Measurements from ENCODE around the gene BPI.

DNA sequence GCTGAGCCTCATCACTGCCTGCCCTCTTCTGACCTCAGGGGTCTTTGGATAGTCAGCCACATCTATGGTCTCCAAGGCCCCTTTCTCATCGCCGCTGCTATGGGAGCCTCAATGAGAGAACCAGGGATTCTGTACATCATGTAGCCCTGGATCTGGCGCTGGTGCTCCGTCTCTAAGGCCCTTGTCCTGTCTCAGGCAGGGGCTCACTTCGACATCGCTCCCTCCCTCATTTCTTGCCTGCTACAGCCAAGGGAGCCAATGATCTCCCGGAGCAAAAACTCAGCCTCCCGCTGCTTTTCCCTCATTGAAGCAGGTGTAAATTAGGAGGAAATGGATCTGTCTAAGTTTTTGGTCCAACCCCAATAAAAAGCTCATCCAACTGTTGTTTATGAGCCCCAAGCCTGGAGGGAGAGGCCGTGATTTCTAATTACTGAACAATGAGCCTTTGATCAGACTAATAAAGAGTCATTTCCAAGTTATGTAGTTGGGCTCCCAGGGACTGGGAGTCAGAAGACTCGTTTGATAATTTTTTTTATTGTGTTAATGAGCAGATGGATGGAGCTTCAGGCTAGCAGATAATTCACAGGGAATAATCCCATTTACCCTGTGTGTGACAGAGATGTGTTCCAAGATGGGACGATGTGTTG is 73.2 kb downstream of the BPI start:
- TF ChIP-seq EZH2phosphoT487 (IDR thresholded peaks at IDR 0.05) (no peak), EZH2 (IDR thresholded peaks at IDR 0.05) (no peak)
